Mammary epithelial cell (primary cell): ENCODE results near the gene GPR26.

Source experiments
- CTCF ChIP-seq, 2 donors: IDR thresholded peaks in 1 of 2; conservative IDR thresholded peaks in 1 of 2; 2 replicates each; pipeline ENCODE4 v1.5.1; 2011 to 2012; ENCODE audit warnings: inconsistent platforms in 2 of 2, low read length in 2 of 2, mild to moderate bottlenecking in 2 of 2, control low read depth in 1 of 2, low read depth in 1 of 2; ENCODE audit not compliant: insufficient read depth in 1 of 2; ENCODE audit errors: extremely low read depth in 1 of 2
- EZH2 ChIP-seq: IDR thresholded peaks from 2 replicates; pipeline ENCODE4 v1.6.1; 2012; ENCODE audit warnings: low read length, inconsistent platforms, borderline replicate concordance

GRCh38 chr10:123689880-123690279, 23.7 kb downstream of the GPR26 start:
- TF ChIP-seq CTCF (conservative IDR thresholded peaks at IDR 0.05 in 1 of 2, IDR thresholded peaks at IDR 0.05 in 1 of 2; ENCODE audit: extremely low read depth in 1 of 2, insufficient read depth in 1 of 2, low read depth in 1 of 2, low read length in 2 of 2) (no peak), EZH2 (no peak)
